H1 (cell line): ENCODE measurements around the gene ELMO1. TPM values are rescaled to one million over a fixed set of nuclear protein-coding genes. Genes with fewer than 3 reads are reported as not detected.

Source experiments
- CTCF ChIA-PET: fragments of 300-600 bp; sonication (Branson Sonifier 250); formaldehyde crosslinking; loops from one replicate; lab custom pipeline; 2021; ENCODE audit not compliant: partially characterized antibody; lab: Charles Lee
- POLR2A ChIA-PET: fragments of 300-600 bp; sonication (Branson Sonifier 250); formaldehyde crosslinking; loops from one replicate; lab custom pipeline; 2021; ENCODE audit warnings: inconsistent platforms; ENCODE audit not compliant: partially characterized antibody; lab: Charles Lee
- DNase-seq, 2 experiments: peaks; one replicate each; pipeline versions ENCODE4 v3.0.0 to v3.0.0-alpha.2; 2010 to 2022; ENCODE audit warnings: low spot score in 2 of 2, low read depth in 1 of 2, mixed read lengths in 1 of 2
- FAIRE-seq: peaks from 2 replicates; lab custom pipeline; 2011; peaks lifted over from hg19 to GRCh38; lab: Jason Lieb, UNC
- H2AFZ ChIP-seq: 2 replicates; pipeline ENCODE4 v1.8.1; 2012; ENCODE audit warnings: low read length, inconsistent platforms
- H2AK5ac ChIP-seq: 2 replicates; pipeline ENCODE4 v1.6.1; 2013; ENCODE audit warnings: low read depth, low read length
- H2BK120ac ChIP-seq: replicated peaks from 2 replicates; pipeline ENCODE3; 2013; ENCODE audit warnings: low read depth, low read length, inconsistent platforms
- H2BK12ac ChIP-seq: 2 replicates; pipeline ENCODE4 v1.6.1; 2013; ENCODE audit warnings: low read depth, low read length
- H2BK15ac ChIP-seq: 2 replicates; pipeline ENCODE4 v1.6.1; 2013; ENCODE audit warnings: low read length
- H2BK20ac ChIP-seq: 2 replicates; pipeline ENCODE4 v1.6.1; 2013; ENCODE audit warnings: low read length
- H2BK5ac ChIP-seq: 2 replicates; pipeline ENCODE4 v1.6.1; 2013; ENCODE audit warnings: low read depth, low read length
- H3K14ac ChIP-seq: 2 replicates; pipeline ENCODE4 v1.6.1; 2013; ENCODE audit warnings: inconsistent platforms; ENCODE audit not compliant: insufficient read length
- H3K18ac ChIP-seq: 2 replicates; pipeline ENCODE4 v1.6.1; 2013; ENCODE audit warnings: low read length; ENCODE audit errors: extremely low read depth
- H3K23ac ChIP-seq: 2 replicates; pipeline ENCODE4 v1.6.1; 2013; ENCODE audit warnings: inconsistent platforms; ENCODE audit not compliant: insufficient read length
- H3K23me2 ChIP-seq: 2 replicates; pipeline ENCODE4 v1.6.1; 2013; ENCODE audit warnings: low read depth, low read length
- H3K27ac ChIP-seq: 2 replicates; pipeline ENCODE4 v1.6.1; 2011; ENCODE audit warnings: low read depth, low read length, inconsistent platforms
- H3K27me3 ChIP-seq, 4 experiments: replicated peaks in 1 of 4; 1 replicate in 1 of 4; 2 replicates in 3 of 4; pipeline versions ENCODE4 v1.6.1 to v1.8.1; 2011 to 2013; ENCODE audit warnings: low read length in 3 of 4, mild to moderate bottlenecking in 3 of 4, inconsistent platforms in 2 of 4, mixed read lengths in 2 of 4, moderate library complexity in 1 of 4; ENCODE audit not compliant: control insufficient read depth in 3 of 4, insufficient read depth in 3 of 4; ENCODE audit errors: extremely low read depth in 1 of 4
- H3K36me3 ChIP-seq, 4 experiments: 2 replicates each; pipeline versions ENCODE4 v1.6.1 to v1.8.1; 2011 to 2013; ENCODE audit warnings: mild to moderate bottlenecking in 4 of 4, low read length in 3 of 4, moderate library complexity in 2 of 4, control low read depth in 1 of 4, inconsistent platforms in 1 of 4; ENCODE audit not compliant: insufficient read depth in 4 of 4, control insufficient read depth in 2 of 4
- H3K4ac ChIP-seq: replicated peaks from 2 replicates; pipeline ENCODE3; 2013; ENCODE audit warnings: low read length, low read depth, mixed read lengths, inconsistent platforms; ENCODE audit not compliant: insufficient read length
- H3K4me1 ChIP-seq, 4 experiments: replicated peaks in 1 of 4; 1 replicate in 1 of 4; 2 replicates in 3 of 4; pipeline versions ENCODE4 v1.6.1 to v1.8.1; 2011 to 2013; ENCODE audit warnings: low read length in 3 of 4, inconsistent platforms in 2 of 4, mixed read lengths in 1 of 4; ENCODE audit not compliant: insufficient read depth in 4 of 4, control insufficient read depth in 3 of 4
- H3K4me2 ChIP-seq, 2 experiments: 2 replicates each; pipeline versions ENCODE4 v1.6.1 to v1.8.1; 2011 to 2013; ENCODE audit warnings: low read depth in 2 of 2, low read length in 2 of 2, control low read depth in 1 of 2, inconsistent platforms in 1 of 2, mild to moderate bottlenecking in 1 of 2; ENCODE audit not compliant: insufficient read depth in 1 of 2
- H3K4me3 ChIP-seq, 4 experiments: fragments of 200-600, 300-600 bp in 1 of 4; sonication (generic), shearing (Covaris generic), sonication (Bioruptor Twin) in 1 of 4; 2 replicates each; pipeline versions ENCODE4 v1.5.1 to v1.8.1; 2011 to 2016; ENCODE audit warnings: low read length in 4 of 4, low read depth in 3 of 4, control low read depth in 2 of 4, inconsistent platforms in 2 of 4, mild to moderate bottlenecking in 2 of 4, mixed read lengths in 1 of 4, moderate library complexity in 1 of 4; ENCODE audit not compliant: insufficient read depth in 2 of 4; ENCODE audit errors: extremely low read depth in 1 of 4
- H3K56ac ChIP-seq: replicated peaks from 2 replicates; pipeline ENCODE3; 2013; ENCODE audit warnings: low read depth, mild to moderate bottlenecking, mixed read lengths, low read length, inconsistent platforms; ENCODE audit not compliant: insufficient read length
- H3K79me1 ChIP-seq: 2 replicates; pipeline ENCODE4 v1.6.1; 2013; ENCODE audit warnings: low read depth, low read length, control low read depth
- H3K79me2 ChIP-seq, 2 experiments: 2 replicates each; pipeline versions ENCODE4 v1.6.1 to v1.8.1; 2012 to 2013; ENCODE audit warnings: low read length in 2 of 2, mild to moderate bottlenecking in 2 of 2, inconsistent platforms in 1 of 2; ENCODE audit not compliant: insufficient read depth in 2 of 2, control insufficient read depth in 1 of 2
- H3K9ac ChIP-seq, 4 experiments: replicated peaks in 1 of 4; 1 replicate in 1 of 4; 2 replicates in 3 of 4; pipeline versions ENCODE4 v1.6.1 to v1.8.1; 2011 to 2013; ENCODE audit warnings: low read depth in 3 of 4, low read length in 3 of 4, control low read depth in 2 of 4, mild to moderate bottlenecking in 2 of 4, moderate library complexity in 2 of 4, inconsistent platforms in 1 of 4; ENCODE audit errors: extremely low read depth in 1 of 4
- H3K9me3 ChIP-seq, 2 experiments: 2 replicates each; pipeline versions ENCODE4 v1.6.1 to v1.8.1; 2012 to 2013; ENCODE audit warnings: mild to moderate bottlenecking in 2 of 2, moderate library complexity in 2 of 2, control low read depth in 1 of 2, inconsistent platforms in 1 of 2, low read depth in 1 of 2, low read length in 1 of 2, mixed read lengths in 1 of 2; ENCODE audit not compliant: insufficient read depth in 2 of 2
- H4K20me1 ChIP-seq, 2 experiments: replicated peaks in 1 of 2; 2 replicates each; pipeline versions ENCODE3 to v1.8.1; 2011 to 2013; ENCODE audit warnings: inconsistent platforms in 2 of 2, low read length in 2 of 2, mild to moderate bottlenecking in 1 of 2; ENCODE audit not compliant: insufficient read depth in 2 of 2, control insufficient read depth in 1 of 2
- H4K5ac ChIP-seq: 2 replicates; pipeline ENCODE4 v1.6.1; 2013; ENCODE audit warnings: low read length, low read depth, mixed read lengths, inconsistent platforms; ENCODE audit not compliant: insufficient read length
- H4K8ac ChIP-seq: 2 replicates; pipeline ENCODE4 v1.8.0; 2013; ENCODE audit warnings: mild to moderate bottlenecking, moderate library complexity, low read length, inconsistent platforms; ENCODE audit not compliant: insufficient read depth; ENCODE audit errors: extremely low read depth
- H4K91ac ChIP-seq: replicated peaks from 2 replicates; pipeline ENCODE3; 2013; ENCODE audit warnings: low read length, mixed read lengths, inconsistent platforms; ENCODE audit not compliant: insufficient read length
- BCL11A ChIP-seq, 2 experiments: IDR thresholded peaks; one replicate each; pipeline ENCODE4 v1.6.1; 2011; ENCODE audit warnings: low read depth in 2 of 2, low read length in 2 of 2, mild to moderate bottlenecking in 2 of 2
- CHD1 ChIP-seq: IDR thresholded peaks from 2 replicates; pipeline ENCODE4 v1.6.1; 2012; ENCODE audit warnings: low read depth, low read length, improper control_type of control experiment
- FOSL1 ChIP-seq: IDR thresholded peaks from 2 replicates; pipeline ENCODE4 v1.6.1; 2011; ENCODE audit warnings: mild to moderate bottlenecking, low read depth, low read length, moderate library complexity; ENCODE audit not compliant: insufficient read depth
- GABPA ChIP-seq: IDR thresholded peaks from 2 replicates; pipeline ENCODE4 v1.6.1; 2011; ENCODE audit warnings: mild to moderate bottlenecking, low read length, moderate library complexity, borderline replicate concordance; ENCODE audit not compliant: insufficient read depth
- RAD21 ChIP-seq, 2 experiments: IDR thresholded peaks in 1 of 2; conservative IDR thresholded peaks in 1 of 2; 2 replicates each; pipeline ENCODE4 v1.6.1; 2011; ENCODE audit warnings: low read depth in 2 of 2, low read length in 2 of 2, improper control_type of control experiment in 1 of 2, inconsistent platforms in 1 of 2, mild to moderate bottlenecking in 1 of 2, moderate library complexity in 1 of 2
- RBBP5 ChIP-seq: IDR thresholded peaks from 2 replicates; pipeline ENCODE4 v1.7.1; 2012; ENCODE audit warnings: low read depth, mild to moderate bottlenecking, inconsistent platforms, low read length, moderate library complexity, borderline replicate concordance
- SP2 ChIP-seq: IDR thresholded peaks from 2 replicates; pipeline ENCODE4 v1.6.1; 2012; ENCODE audit warnings: mild to moderate bottlenecking, low read length, inconsistent platforms
- WGBS, 2 experiments: shearing (Covaris generic) in 1 of 2; methylation state at CpG; one replicate each; pipeline versions ENCODE4 v1.1.6 to v1.1.7; 2013 to 2015; ENCODE audit warnings: low lambda C conversion rate in 2 of 2, mixed read lengths in 2 of 2, inconsistent platforms in 1 of 2, low coverage in 1 of 2, missing lambda C conversion rate in 1 of 2; ENCODE audit not compliant: insufficient replicate concordance in 2 of 2, insufficient coverage in 1 of 2, insufficient read length in 1 of 2; ENCODE audit errors: extremely low coverage in 1 of 2, missing lambda C conversion rate in 1 of 2; 5-methylcytosine and 5-hydroxymethylcytosine counted together
- polyA plus RNA-seq, 7 experiments: library from polyadenylated mRNA; depleted of rRNA in 3 of 7; stranded (reverse) in 5 of 7; unstranded in 2 of 7; fragments of >200 nt in 5 of 7; fragments of 200-250 nt in 2 of 7; gene quantifications; 1 replicate in 5 of 7; 2 replicates in 1 of 7; 4 replicates in 1 of 7; pipeline versions ENCODE4 v1.2.1 to v1.2.3, GENCODE V29; 2011 to 2013; ENCODE audit warnings: missing spikeins in 2 of 7, mixed read lengths in 2 of 7
- total RNA-seq: library from RNA; stranded (reverse); fragmentation: NEBNext Ultra II Directional; extraction: Animal tissue kit (Norgen Biotek cat#: 25700); gene quantifications from 2 replicates; pipeline ENCODE4 v1.2.1, GENCODE V29; 2021
- TF ChIP-seq, protein P1 (sequence below), 3 experiments: IDR thresholded peaks; 1 replicate in 2 of 3; 2 replicates in 1 of 3; pipeline versions ENCODE4 v1.5.1 to v1.6.1; 2011; ENCODE audit warnings: low read length in 3 of 3, mild to moderate bottlenecking in 3 of 3, inconsistent platforms in 2 of 3, low read depth in 1 of 3, moderate library complexity in 1 of 3; ENCODE audit not compliant: insufficient read depth in 1 of 3; ENCODE audit errors: control extremely low read depth in 1 of 3

The ELMO1 gene
- total and polyA plus RNA-seq, 2 of the 8 experiments (the other 6 are each of a cell fraction or from before 2014, with no cell fraction given) = 18.4 to 21.0 TPM

DNA sequence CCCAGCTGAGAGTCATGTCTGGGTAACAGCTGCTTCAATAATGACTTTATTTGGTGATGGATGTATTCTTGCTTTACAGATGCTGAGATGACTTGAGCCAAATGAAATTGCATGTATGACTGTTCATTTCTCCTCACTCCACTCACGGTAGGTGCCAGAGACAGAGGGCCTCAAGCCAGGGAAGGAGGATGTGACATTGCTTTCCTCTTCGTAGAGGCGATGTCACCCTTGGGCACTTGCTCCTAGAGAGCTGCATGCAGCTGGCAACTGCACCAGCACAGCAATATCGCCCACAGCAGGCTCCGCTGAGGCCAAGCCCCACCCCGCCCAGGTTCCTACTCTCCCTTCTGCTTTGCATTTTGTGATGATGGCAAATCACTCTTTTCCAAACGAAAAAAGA is 607.8 kb downstream of the ELMO1 start:
- Histone ChIP-seq H3K27ac (no peak overlapping the region), H3K4me3 (no peak overlapping the region), H3K18ac (no peak overlapping the region), H3K23ac (no peak overlapping the region), H3K23me2 (no peaks in the 10 kb centered on the region), H3K9ac (no peak overlapping the region), H4K5ac (no peak overlapping the region), H2BK15ac (no peak overlapping the region), H2BK20ac (no peak overlapping the region), H3K79me1 (no peaks in the 10 kb centered on the region), H3K9me3 (no peaks in the 10 kb centered on the region), H2AK5ac (no peak overlapping the region), H2AFZ (no peak overlapping the region), H2BK120ac (no peak overlapping the region), H3K36me3 (no peaks in the 10 kb centered on the region), H3K56ac (no peak overlapping the region), H3K4me2 (no peak overlapping the region), H3K4me1 (no peaks in the 10 kb centered on the region), H2BK5ac (no peak overlapping the region), H4K8ac (no peak overlapping the region), H3K4ac (no peak overlapping the region), H4K91ac (no peak overlapping the region), H4K20me1 (no peaks in the 10 kb centered on the region), H3K14ac (no peak overlapping the region), H3K79me2 (no peaks in the 10 kb centered on the region), H2BK12ac (no peak overlapping the region), H3K27me3 (no peaks in the 10 kb centered on the region)
- WGBS, 2 experiments = 89% methylated on average over 7 of the region's 7 CpGs; no CpG with 5 or more reads in 1 of the 2 experiments
- ChIA-PET CTCF (interaction anchor here (0.6 to 1.6 kb wide), 7 partner anchors 15 to 445 kb away, joined by 3 to 4 read pairs (median 3); no protein-coding TSS in a partner anchor), POLR2A (interaction anchor here (1.2 kb wide), 1 partner anchor 8 kb away, joined by 3 read pairs; no protein-coding TSS in a partner anchor)
- FAIRE-seq (no peak), DNase-seq (no peak)
- TF ChIP-seq FOSL1 (no peak), BCL11A (IDR thresholded peaks at IDR 0.05; ENCODE audit: low read depth in 2 of 2, low read length in 2 of 2) (no peak), CHD1 (no peak), GABPA (no peak), RAD21 (IDR thresholded peaks at IDR 0.05 in 1 of 2, conservative IDR thresholded peaks at IDR 0.05 in 1 of 2; ENCODE audit: low read depth in 2 of 2, low read length in 2 of 2) (no peak), RBBP5 (no peak), SP2 (no peak)
- TF ChIP-seq, protein P1, sequence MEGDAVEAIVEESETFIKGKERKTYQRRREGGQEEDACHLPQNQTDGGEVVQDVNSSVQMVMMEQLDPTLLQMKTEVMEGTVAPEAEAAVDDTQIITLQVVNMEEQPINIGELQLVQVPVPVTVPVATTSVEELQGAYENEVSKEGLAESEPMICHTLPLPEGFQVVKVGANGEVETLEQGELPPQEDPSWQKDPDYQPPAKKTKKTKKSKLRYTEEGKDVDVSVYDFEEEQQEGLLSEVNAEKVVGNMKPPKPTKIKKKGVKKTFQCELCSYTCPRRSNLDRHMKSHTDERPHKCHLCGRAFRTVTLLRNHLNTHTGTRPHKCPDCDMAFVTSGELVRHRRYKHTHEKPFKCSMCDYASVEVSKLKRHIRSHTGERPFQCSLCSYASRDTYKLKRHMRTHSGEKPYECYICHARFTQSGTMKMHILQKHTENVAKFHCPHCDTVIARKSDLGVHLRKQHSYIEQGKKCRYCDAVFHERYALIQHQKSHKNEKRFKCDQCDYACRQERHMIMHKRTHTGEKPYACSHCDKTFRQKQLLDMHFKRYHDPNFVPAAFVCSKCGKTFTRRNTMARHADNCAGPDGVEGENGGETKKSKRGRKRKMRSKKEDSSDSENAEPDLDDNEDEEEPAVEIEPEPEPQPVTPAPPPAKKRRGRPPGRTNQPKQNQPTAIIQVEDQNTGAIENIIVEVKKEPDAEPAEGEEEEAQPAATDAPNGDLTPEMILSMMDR (IDR thresholded peaks at IDR 0.05; ENCODE audit: control extremely low read depth in 1 of 3, insufficient read depth in 1 of 3, low read depth in 1 of 3, low read length in 3 of 3) = no peak
